ENCODE measurements around the gene PIM2.
"Not testable (repeated sequence)": the region's sequence is repeated elsewhere in the genome, so short reads cannot be mapped to it uniquely, and the experiment has no call there.

PIM2 gene

GRCh38 chrX:48908600-48908999 lies 10.2 kb downstream of the PIM2 start:
- no peak for DNase-seq (ENCODE audit: low read depth in 3 of 3)

- no peak for DNase-seq (ENCODE audit: low read depth in 3 of 3)
Measured at GRCh38 chrX:48905090-48905790, 13.6 kb downstream of the PIM2 start.

- no peak for DNase-seq (ENCODE audit: low read depth in 3 of 3)
Measured at GRCh38 chrX:48904626-48905025, 14.2 kb downstream of the PIM2 start.

- no peak for DNase-seq (ENCODE audit: low read depth in 3 of 3)
Measured at GRCh38 chrX:48904180-48904579, 14.6 kb downstream of the PIM2 start.

- DNase-seq (ENCODE audit: low read depth in 3 of 3): no peak
Measured at GRCh38 chrX:48903290-48903689, 15.5 kb downstream of the PIM2 start.

DNA sequence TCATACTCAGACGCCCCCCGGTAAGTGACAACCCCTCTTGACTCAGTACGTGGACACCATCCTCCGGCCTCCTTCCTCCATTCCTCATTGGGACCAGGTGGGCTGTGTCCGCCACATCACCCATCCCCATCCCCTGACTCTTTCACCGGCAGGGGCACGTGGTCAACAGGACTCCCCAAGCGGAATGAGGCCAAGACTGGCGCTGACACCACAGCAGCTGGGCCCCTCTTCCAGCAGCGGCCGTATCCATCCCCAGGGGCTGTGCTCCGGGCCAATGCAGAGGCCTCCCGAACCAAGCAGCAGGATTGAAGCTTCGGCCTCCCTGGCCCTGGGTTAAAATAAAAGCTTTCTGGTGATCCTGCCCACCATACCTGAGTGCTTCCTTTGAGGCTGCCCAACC lies 16.0 kb downstream of the PIM2 start:
- no peak for DNase-seq (ENCODE audit: low read depth in 3 of 3)

DNA sequence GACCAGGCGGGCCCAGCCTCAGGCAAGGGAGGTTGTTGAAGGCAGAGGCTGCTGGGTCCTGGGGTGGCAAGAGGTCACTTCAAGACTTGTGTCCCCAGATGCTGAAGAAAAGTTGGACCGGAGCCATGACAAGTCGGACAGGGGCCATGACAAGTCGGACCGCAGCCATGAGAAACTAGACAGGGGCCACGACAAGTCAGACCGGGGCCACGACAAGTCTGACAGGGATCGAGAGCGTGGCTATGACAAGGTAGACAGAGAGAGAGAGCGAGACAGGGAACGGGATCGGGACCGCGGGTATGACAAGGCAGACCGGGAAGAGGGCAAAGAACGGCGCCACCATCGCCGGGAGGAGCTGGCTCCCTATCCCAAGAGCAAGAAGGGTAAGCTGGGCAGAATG lies 16.7 kb downstream of the PIM2 start:
- no peak for DNase-seq (ENCODE audit: low read depth in 3 of 3)

GRCh38 chrX:48901069-48901468 lies 17.8 kb downstream of the PIM2 start:
- DNase-seq (ENCODE audit: low read depth in 3 of 3): no peak

GRCh38 chrX:48899078-48899410 lies 19.8 kb downstream of the PIM2 start:
- no peak for DNase-seq (ENCODE audit: low read depth in 3 of 3)

GRCh38 chrX:48897625-48898306 lies 21.1 kb downstream of the PIM2 start, which contains the start of the genes PQBP1 and TIMM17B:
PQBP1 (plus strand) TSS chrX:48897930; CDS start chrX:48898510, 580 bp downstream.
TIMM17B (minus strand) TSS chrX:48897768; CDS start chrX:48897749, 19 bp downstream.
- peak; percentile 57 to 76 (median 75) for DNase-seq (ENCODE audit: low read depth in 3 of 3)

- DNase-seq (ENCODE audit: low read depth in 3 of 3): peak in 1 of 3 experiments; percentile 39
Measured at GRCh38 chrX:48897157-48897624, 21.6 kb downstream of the PIM2 start.

DNA sequence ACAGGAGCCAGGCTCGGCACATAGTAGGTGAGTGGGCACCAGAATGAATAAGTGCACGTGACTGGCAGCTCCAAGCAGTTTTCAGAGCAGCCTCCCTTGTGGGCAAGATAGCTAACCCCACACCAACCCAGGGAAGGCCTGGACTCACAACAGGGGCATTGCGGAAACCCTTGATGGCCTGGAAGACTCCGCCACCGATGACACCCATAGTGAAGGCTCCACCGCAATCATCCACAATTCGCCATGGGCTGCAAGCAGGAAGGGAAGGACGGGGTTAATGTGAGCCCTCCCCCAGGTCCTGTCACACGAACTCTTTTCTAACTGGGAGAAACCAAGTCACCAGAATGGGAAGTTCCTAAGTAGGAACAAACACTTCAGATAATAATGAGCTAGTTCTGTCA lies 22.2 kb downstream of the PIM2 start:
- no peak for DNase-seq (ENCODE audit: low read depth in 3 of 3)

DNA sequence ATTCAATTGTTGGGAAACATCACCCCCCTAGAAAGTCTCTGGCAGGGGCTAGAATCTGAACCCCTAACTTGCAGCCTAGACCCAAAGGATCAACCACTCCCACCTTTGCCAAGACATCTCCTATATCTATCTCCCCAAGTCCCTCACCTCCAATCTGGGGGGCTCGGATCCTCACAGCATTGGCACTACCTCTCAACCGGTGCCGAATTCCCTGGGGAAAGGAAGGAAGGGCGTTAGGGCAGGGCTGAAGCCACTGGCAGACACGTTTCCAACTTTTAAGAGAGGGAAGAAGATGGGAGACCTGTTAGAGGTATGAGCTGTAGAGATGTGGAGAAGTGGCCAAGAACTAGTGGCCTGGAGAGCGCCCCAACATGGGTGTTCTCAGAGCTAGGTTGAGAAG lies 23.9 kb downstream of the PIM2 start:
- DNase-seq (ENCODE audit: low read depth in 3 of 3): no peak

DNA sequence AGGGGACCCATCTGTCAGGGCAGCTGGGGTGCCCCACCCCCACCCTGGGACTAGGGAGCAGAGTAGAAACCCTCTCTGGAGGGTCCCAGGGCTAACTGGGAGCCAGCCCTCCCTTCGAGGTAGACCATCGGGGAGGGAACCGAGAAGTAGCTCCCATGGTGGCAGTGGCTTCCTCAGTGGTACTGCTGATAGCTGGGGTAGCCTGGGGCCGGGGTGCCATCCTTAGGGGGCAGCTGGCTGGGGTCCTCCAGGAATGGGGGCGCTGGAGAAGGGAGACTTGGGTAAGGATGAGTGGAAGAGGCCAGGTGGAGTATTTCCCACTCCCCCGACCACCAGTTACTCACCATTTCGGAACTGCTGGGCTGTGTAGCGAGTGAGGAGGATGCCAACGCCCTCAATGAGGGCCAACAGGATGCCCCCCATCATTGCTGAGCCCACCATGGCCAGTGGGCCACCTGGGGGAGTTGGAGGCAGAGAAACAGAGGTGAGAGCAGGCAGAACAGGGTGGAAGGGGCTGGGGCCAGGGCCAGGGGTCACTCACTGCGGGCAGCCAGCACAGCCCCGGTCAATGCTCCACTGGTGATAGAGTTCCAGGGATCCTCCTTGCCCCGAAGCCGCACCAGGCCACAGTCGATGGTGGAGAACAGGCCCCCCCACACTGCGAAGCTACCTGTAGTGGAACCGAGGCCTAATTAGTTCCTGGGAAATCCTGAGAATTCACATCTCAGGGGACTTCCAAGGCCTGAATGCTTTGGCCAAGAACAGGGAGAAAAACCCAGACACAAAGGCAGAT lies 25.1 kb downstream of the PIM2 start:
- no peak for DNase-seq (ENCODE audit: low read depth in 3 of 3)

GRCh38 chrX:48892896-48893295 lies 25.9 kb downstream of the PIM2 start:
- DNase-seq (ENCODE audit: low read depth in 3 of 3): no peak

GRCh38 chrX:48891402-48892288 lies 27.2 kb downstream of the PIM2 start:
- peak; percentile 52 to 57 (median 55) for DNase-seq (ENCODE audit: low read depth in 3 of 3)

DNA sequence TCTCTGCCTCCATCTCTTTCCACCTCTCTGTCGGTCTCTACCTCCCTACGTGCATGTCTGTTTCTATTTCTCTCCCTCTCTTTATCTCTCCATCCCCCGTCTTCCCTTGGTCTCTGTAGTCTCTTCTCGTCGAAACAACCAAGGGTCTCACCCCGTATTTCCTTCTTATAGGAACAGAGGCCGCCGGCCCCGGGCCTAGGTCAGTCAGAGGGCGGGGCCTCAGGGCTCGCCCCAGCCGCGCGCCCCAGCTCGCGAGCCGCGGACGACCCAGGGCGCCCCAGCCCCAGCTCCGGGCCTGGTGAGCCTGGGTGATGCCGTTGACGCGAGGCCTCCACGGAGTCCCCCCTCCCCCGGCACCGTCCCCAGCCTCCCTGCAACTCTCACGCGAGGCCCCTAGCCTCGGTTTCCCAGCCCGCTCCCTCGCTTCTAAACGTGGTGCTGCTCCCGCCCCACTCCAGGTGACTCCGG lies 27.9 kb downstream of the PIM2 start:
- no peak for DNase-seq (ENCODE audit: low read depth in 3 of 3)

GRCh38 chrX:48890296-48890925 lies 28.4 kb downstream of the PIM2 start:
- no peak for DNase-seq (ENCODE audit: low read depth in 3 of 3)

DNA sequence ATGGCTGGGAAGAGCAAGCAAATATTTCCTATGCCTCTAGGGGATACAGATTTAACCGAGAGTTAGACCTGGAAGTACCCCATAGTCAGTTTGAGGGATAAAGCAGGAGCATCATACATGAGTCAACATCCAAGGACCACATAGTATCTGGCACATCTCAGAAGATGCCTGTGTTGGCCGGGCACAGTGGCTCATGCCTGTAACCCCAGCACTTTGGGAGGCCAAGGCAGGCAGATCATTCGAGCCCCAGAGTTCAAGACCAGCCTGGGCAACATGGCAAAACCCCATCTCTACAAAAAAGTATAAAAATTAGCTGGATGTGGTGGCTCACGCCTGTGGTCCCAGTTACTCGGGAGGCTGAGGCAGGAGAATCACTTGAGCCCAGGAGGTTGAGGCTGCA lies 32.2 kb downstream of the PIM2 start:
- not testable (repeated sequence) for DNase-seq (ENCODE audit: low read depth in 3 of 3)

DNA sequence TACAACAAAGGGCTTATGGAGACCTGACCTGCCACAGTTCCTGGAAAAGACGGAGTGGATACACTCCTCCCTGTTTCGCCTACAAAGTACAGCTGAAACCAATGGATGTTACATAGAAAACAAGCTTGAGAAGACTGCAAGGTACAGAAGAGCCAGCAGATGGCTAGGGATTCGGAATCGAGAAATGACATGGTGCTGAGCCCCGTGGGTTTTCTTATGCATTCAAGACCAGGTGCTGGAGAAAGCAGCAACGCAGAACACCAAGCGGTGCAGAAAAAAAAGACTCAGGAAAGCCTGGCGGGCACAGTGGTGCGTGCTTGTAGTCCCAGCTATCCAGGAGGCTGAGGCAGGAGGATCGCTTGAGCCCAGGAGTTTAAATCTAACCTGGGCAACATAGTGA lies 35.1 kb downstream of the PIM2 start:
- no peak for DNase-seq (ENCODE audit: low read depth in 3 of 3)

DNA sequence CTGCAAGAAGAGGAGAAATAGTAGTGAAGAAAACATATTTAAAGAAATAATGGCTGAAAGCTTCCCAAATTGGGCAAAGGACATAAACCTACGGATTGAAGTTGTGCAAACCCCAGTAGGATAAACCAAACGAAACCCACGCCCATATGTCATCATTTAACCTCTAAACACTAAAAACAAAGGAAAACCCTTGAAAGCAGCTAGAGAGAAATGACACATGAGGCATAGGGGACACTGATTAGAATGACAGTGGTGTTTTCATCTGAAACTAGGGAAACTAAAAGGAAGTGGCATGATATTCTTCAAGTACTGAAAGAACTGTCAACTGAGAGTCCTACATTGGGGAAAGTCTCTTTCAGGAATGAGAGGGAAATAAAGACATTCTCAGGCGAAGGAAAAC lies 41.9 kb downstream of the PIM2 start:
- not testable (repeated sequence) for DNase-seq (ENCODE audit: low read depth in 3 of 3)

Data from stimulated activated CD4-positive, alpha-beta T cell treated with anti-CD3 and anti-CD28 coated beads, TNF-alpha, amount 100 ng/mL, for 4 hours (primary cell).